Measurements from ENCODE around the gene LARP6.

DNA sequence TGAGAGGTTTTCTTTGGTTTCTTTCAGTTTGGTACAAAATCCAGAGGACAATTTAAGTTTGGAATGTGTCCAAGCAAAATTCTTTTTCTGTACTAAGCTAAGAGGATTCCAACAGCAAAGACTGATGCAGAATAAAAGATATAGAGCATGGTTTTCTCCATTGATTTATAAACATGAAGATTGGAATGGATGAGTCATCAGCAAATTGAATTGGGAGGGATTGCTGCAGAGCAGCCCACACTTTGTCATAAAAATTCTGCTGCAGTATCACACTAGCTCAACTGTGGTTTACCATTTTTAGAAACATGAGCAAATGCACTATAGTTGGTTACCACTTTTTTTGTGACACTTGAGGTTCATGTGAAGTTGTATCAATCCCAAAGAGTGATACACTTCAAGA, 16.1 kb upstream of the LARP6 start:
- TF ChIP-seq EZH2 (IDR thresholded peaks at IDR 0.05; ENCODE audit: borderline replicate concordance, low read depth, low read length, poor library complexity, severe bottlenecking) (no peak), CTCF (conservative IDR thresholded peaks at IDR 0.05; ENCODE audit: low read depth, low read length) (no peak)

Data from A673 (cell line).